ENCODE data around the gene ARRB1. TPM values are rescaled to one million over a fixed set of nuclear protein-coding genes. Genes with fewer than 3 reads are reported as not detected.

Gene ARRB1
- total RNA-seq, 1 donor from 2014 or later, result 33.1 TPM

DNA sequence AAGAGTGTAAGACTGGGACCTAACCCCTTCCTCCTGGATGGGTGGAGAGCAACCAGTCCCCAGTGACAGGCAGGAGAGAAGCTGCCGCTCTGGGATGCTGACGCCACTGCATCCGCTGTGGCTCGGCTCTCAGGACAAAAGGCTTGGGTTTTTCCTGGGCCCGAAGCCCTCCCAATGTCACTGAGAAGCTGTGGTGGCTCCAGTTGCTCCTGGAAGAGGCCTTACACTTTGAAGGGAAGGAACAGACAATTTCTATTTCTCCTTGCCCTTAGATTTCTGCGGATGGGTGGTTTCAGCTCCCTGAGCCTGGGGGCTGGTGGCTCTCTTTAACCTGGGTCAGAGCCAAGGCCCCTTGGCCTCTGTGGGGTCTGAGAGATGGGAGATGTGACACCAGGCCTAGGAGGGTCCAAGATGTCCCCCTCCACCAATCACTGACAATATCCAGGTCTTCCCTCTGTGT, 89.5 kb downstream of the ARRB1 start:
- Histone ChIP-seq H3K36me3 (no peaks in the 10 kb centered on the region), H3K4me3 (no peak overlapping the region), H3K27me3 (no peaks in the 10 kb centered on the region), H3K9me3 (no peaks in the 10 kb centered on the region), H3K27ac (no peak overlapping the region), H3K4me1 (peaks cover 9% of the 10 kb centered on the region)
- no peak for TF ChIP-seq POLR2AphosphoS5 (IDR thresholded peaks at IDR 0.05; ENCODE audit: insufficient read depth in 1 of 2, low read depth in 1 of 2)
- TF ChIP-seq POLR2A (IDR thresholded peaks at IDR 0.05), result no peak
- no peak for TF ChIP-seq CTCF (IDR thresholded peaks at IDR 0.05)
- intact Hi-C loops (cut with DNase I), result no loop called here
- no peak for DNase-seq (ENCODE audit: extremely low spot score in 2 of 2)

DNA sequence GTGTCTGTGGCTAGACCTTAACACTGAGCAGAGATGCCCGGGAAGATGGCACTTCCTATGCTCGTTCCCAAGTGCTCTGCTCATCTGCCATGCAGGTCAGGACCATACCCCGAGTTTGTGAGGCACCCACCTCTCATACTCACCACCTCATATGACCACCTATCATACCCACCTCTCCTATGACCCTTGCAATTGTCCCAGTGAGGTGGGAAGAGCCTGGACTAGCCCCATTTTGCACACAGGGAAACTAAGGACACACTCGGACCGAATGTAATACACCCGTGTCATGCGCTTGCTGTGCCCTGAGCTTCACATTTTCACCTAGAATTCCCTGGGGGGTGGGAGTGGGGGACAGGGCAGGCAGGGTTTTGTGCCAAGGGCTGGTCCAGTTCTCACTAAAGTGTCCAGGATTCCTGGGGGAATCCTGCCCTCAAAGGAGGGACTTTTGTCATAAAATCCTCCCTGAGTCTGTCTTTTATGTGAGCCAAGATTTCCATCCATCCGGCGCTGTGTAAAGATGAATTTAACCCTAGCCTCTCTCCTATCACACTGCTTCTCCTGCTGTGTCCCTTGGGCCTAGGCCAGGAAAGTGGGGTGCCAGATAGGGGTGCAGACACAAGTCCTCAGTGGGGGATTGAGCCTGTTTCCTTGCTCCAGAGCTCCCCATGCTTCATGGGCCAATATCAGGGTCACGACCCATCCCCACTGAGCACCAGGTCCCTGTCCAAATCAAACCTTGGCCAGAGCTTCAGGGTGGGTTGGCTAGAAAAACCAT, 90.9 kb downstream of the ARRB1 start:
- TF ChIP-seq POLR2A (IDR thresholded peaks at IDR 0.05) (no peak), POLR2AphosphoS5 (IDR thresholded peaks at IDR 0.05; ENCODE audit: insufficient read depth in 1 of 2, low read depth in 1 of 2) (no peak), CTCF (IDR thresholded peaks at IDR 0.05) (no peak)
- H3K9me3 ChIP-seq, result no peaks in the 10 kb centered on the region
- no peaks in the 10 kb centered on the region for H3K27me3 ChIP-seq
- peaks cover 9% of the 10 kb centered on the region for H3K4me1 ChIP-seq
- intact Hi-C loops (cut with DNase I), result no loop called here
- H3K27ac ChIP-seq, result no peak overlapping the region
- H3K36me3 ChIP-seq, result no peaks in the 10 kb centered on the region
- H3K4me3 ChIP-seq, result no peak overlapping the region
- DNase-seq (ENCODE audit: extremely low spot score in 2 of 2), result no peak

- Histone ChIP-seq H3K27me3 (no peaks in the 10 kb centered on the region), H3K4me3 (no peak overlapping the region), H3K9me3 (peaks cover 5% of the 10 kb centered on the region), H3K27ac (no peak overlapping the region), H3K4me1 (no peaks in the 10 kb centered on the region), H3K36me3 (no peaks in the 10 kb centered on the region)
- intact Hi-C loops (cut with DNase I), result no loop called here
- no peak for TF ChIP-seq POLR2AphosphoS5 (IDR thresholded peaks at IDR 0.05; ENCODE audit: insufficient read depth in 1 of 2, low read depth in 1 of 2)
- TF ChIP-seq POLR2A (IDR thresholded peaks at IDR 0.05), result no peak
- TF ChIP-seq CTCF (IDR thresholded peaks at IDR 0.05), result no peak
- no peak for DNase-seq (ENCODE audit: extremely low spot score in 2 of 2)
Observed at GRCh38 chr11:75254326-75254725, 97.1 kb downstream of the ARRB1 start.

- peaks cover 5% of the 10 kb centered on the region for H3K9me3 ChIP-seq
- DNase-seq (ENCODE audit: extremely low spot score in 2 of 2), result no peak
Observed at GRCh38 chr11:75249704-75250103, 101.8 kb downstream of the ARRB1 start.

More at GRCh38 chr11:75249704-75250103, 101.8 kb downstream of the ARRB1 start:
- no peak for TF ChIP-seq POLR2AphosphoS5 (IDR thresholded peaks at IDR 0.05; ENCODE audit: insufficient read depth in 1 of 2, low read depth in 1 of 2)
- TF ChIP-seq CTCF (IDR thresholded peaks at IDR 0.05), result no peak
- no peak for TF ChIP-seq POLR2A (IDR thresholded peaks at IDR 0.05)
- intact Hi-C loops (cut with DNase I), result loop anchor here (10.0 kb wide), 2 partner anchors 225 to 305 kb away; partner anchors contain the start of genes SPCS2 and XRRA1
- H3K4me1 ChIP-seq, result no peaks in the 10 kb centered on the region
- H3K27me3 ChIP-seq, result no peaks in the 10 kb centered on the region
- H3K4me3 ChIP-seq, result no peak overlapping the region
- H3K36me3 ChIP-seq, result no peaks in the 10 kb centered on the region
- no peak overlapping the region for H3K27ac ChIP-seq
